ENCODE measurements around the gene FBXO2. TPM values are rescaled to one million over a fixed set of nuclear protein-coding genes. Genes with fewer than 3 reads are reported as not detected.
"Not testable (repeated sequence)": the region's sequence is repeated elsewhere in the genome, so short reads cannot be mapped to it uniquely, and the experiment has no call there.

The FBXO2 gene
- total and polyA plus RNA-seq, 3 experiments from 2014 or later, result 1.8 to 4.6 (median 2.0) TPM

DNA sequence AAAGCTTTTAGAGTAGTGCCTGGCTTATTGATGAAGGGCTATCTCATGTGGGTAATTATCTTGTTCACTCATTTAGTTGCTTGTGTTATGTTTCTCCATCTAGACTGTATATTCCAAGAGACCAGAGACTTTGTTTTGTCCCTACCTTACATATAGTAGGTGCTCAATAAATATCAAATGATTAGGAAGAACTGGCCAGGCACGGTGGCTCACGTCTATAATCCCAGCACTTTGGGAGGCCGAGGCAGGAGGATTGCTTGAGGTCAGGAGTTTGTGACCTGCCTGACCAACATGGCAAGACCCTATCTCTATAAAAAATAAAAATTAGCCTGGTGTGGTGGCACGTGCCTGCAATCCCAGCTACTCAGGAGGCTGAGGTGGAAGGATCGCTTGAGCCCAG lies 9.0 kb downstream of the FBXO2 start:
- POLR2A ChIA-PET, result interaction anchor here (0.9 kb wide), 1 partner anchor 608 kb away, joined by 3 read pairs; no protein-coding TSS in a partner anchor
- no peaks in the 10 kb centered on the region for H3K36me3 ChIP-seq (ENCODE audit: insufficient read depth, low read length)
- no peaks in the 10 kb centered on the region for H3K27me3 ChIP-seq (ENCODE audit: insufficient read depth, low read length, poor library complexity, severe bottlenecking)
- CTCF ChIA-PET, result interaction anchor here (0.8 to 5.6 kb wide), 9 partner anchors 18 to 608 kb away, joined by 3 to 52 read pairs (median 5); partner anchors contain the start of gene FBXO6
- Mint-ChIP-seq H3K27ac (peak overlapping the region in 1 of 8 donors; percentile 21), H3K4me1 (peaks cover 7 to 15% (median 11%) of the 10 kb centered on the region in 3 donors), H3K9me3 (no peaks in the 10 kb centered on the region), H3K36me3 (no peaks in the 10 kb centered on the region), H3K27me3 (peaks cover 0 to 2% of the 10 kb centered on the region in 2 donors), H3K4me3 (no peak overlapping the region)
- peaks cover 9% of the 10 kb centered on the region for H3K4me1 ChIP-seq (ENCODE audit: insufficient read depth, low read length)
- H3K9me3 ChIP-seq (ENCODE audit: low read length), result no peaks in the 10 kb centered on the region
- H3K27ac ChIP-seq (ENCODE audit: low read depth, low read length), result no peak overlapping the region
- DNase-seq, result no peak
- H3K4me3 ChIP-seq (ENCODE audit: low read length), result no peak overlapping the region

DNA sequence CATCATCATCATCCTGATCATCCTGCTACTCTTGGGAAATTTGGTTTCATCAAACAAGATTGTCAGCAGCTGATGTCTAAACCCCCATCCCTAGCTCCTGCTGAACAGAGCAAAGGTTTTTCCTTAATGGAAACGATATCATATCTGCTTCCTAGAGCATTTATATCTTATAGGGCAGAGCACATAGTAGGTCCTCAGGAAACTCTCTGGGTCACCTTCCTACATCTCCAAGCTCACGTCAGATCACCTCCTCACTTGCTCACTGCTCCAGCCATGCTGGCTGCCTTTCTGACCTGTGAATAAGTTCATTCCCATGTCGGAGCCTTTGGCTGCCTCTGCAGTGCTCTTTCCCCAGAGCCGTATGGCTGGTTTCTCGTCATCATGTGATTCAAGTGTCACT lies 10.4 kb downstream of the FBXO2 start:
- DNase-seq, result no peak
- Histone ChIP-seq H3K4me1 (ENCODE audit: insufficient read depth, low read length) (no peaks in the 10 kb centered on the region), H3K4me3 (ENCODE audit: low read length) (no peak overlapping the region), H3K27ac (ENCODE audit: low read depth, low read length) (no peak overlapping the region), H3K36me3 (ENCODE audit: insufficient read depth, low read length) (no peaks in the 10 kb centered on the region), H3K27me3 (ENCODE audit: insufficient read depth, low read length, poor library complexity, severe bottlenecking) (no peaks in the 10 kb centered on the region), H3K9me3 (ENCODE audit: low read length) (no peaks in the 10 kb centered on the region)
- H3K27ac Mint-ChIP-seq, result no peak overlapping the region
- CTCF ChIA-PET, result interaction anchor here (0.8 to 5.6 kb wide), 10 partner anchors 20 to 606 kb away, joined by 3 to 52 read pairs (median 3); partner anchors contain the start of gene FBXO6
- peaks cover 2 to 6% of the 10 kb centered on the region in 2 donors for H3K27me3 Mint-ChIP-seq
- POLR2A ChIA-PET, result no interaction called here
- no peak overlapping the region for H3K4me3 Mint-ChIP-seq
- H3K36me3 Mint-ChIP-seq, result no peaks in the 10 kb centered on the region
- peaks cover 0 to 2% (median 2%) of the 10 kb centered on the region in 3 donors for H3K4me1 Mint-ChIP-seq
- no peaks in the 10 kb centered on the region for H3K9me3 Mint-ChIP-seq

DNA sequence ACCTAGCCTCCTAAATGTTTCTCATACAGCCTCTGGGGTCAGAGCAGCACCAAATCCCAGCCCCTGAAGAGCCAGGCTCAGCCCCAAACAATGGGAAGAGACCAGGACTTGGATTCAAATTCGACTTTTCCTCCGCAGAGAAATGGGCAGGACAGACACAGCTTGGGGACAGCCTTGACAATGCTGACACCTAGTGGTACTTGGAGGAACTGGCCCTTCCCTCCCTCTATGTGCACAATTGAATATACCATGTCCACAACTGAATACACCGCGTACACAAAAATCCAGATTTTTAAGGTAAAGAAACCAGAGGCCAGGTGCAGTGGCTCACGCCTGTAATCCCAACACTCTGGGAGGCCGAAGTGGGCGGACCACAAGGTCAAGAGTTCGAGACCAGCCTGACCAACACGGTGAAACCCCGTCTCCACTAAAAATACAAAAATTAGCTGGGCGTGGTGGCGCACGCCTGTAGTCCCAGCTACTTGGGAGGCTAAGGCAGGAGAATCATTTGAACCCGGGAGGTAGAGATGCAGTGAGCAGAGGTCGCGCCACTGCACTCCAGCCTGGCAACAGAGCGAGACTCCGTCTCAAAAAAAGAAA lies 11.7 kb downstream of the FBXO2 start:
- H3K9me3 ChIP-seq (ENCODE audit: low read length); H3K4me1 Mint-ChIP-seq; POLR2A ChIA-PET; H3K27ac ChIP-seq (ENCODE audit: low read depth, low read length); H3K27me3 ChIP-seq (ENCODE audit: insufficient read depth, low read length, poor library complexity, severe bottlenecking); H3K36me3 ChIP-seq (ENCODE audit: insufficient read depth, low read length); H3K4me3 ChIP-seq (ENCODE audit: low read length); H3K36me3 Mint-ChIP-seq; H3K4me1 ChIP-seq (ENCODE audit: insufficient read depth, low read length); H3K4me3 Mint-ChIP-seq; H3K27me3 Mint-ChIP-seq; H3K9me3 Mint-ChIP-seq: not testable (repeated sequence)
- CTCF ChIA-PET, result interaction anchor here (1.1 to 5.6 kb wide), 16 partner anchors 8 to 605 kb away, joined by 3 to 52 read pairs (median 4); partner anchors contain the start of gene FBXO6
- peak; percentile 49 to 72 (median 59) for DNase-seq
- H3K27ac Mint-ChIP-seq, result peak overlapping the region in 1 of 8 donors; percentile 43

DNA sequence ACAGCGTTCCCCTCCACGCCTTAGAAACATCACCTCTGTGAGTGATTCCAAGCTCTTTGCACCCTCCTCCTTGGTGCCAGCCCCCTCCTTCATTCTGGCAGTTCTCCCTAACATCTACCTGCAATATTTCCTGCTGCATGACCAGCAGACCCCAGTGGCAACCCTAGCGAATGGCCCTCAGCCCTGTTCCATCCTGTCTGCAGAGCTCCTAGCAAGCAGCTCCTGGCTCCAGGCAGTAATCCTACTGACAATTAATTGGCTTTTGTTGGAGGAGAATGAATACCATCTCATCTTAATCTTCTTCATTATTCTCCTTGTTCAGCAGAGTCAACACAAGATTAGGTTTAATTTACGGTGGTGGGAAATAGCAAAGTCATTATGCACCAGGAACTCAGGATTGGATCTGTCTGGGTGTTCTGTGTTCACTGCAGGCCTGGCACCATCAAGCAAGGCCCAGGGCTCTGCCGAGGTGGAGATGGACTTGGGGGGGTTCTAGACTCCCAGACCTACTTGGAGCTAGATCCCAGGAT lies 12.4 kb downstream of the FBXO2 start:
- Mint-ChIP-seq H3K27ac (no peak overlapping the region), H3K4me3 (no peak overlapping the region), H3K9me3 (no peaks in the 10 kb centered on the region), H3K4me1 (peaks cover 0 to 2% (median 0%) of the 10 kb centered on the region in 3 donors), H3K27me3 (peaks cover 2 to 11% of the 10 kb centered on the region in 2 donors), H3K36me3 (no peaks in the 10 kb centered on the region)
- Histone ChIP-seq H3K36me3 (ENCODE audit: insufficient read depth, low read length) (no peaks in the 10 kb centered on the region), H3K9me3 (ENCODE audit: low read length) (no peaks in the 10 kb centered on the region), H3K27ac (ENCODE audit: low read depth, low read length) (no peak overlapping the region), H3K4me1 (ENCODE audit: insufficient read depth, low read length) (no peaks in the 10 kb centered on the region), H3K27me3 (ENCODE audit: insufficient read depth, low read length, poor library complexity, severe bottlenecking) (no peaks in the 10 kb centered on the region), H3K4me3 (ENCODE audit: low read length) (no peak overlapping the region)
- no peak for DNase-seq
- ChIA-PET POLR2A (no interaction called here), CTCF (interaction anchor here (0.9 to 5.6 kb wide), 15 partner anchors 8 to 604 kb away, joined by 3 to 52 read pairs (median 4); no protein-coding TSS in a partner anchor)

DNA sequence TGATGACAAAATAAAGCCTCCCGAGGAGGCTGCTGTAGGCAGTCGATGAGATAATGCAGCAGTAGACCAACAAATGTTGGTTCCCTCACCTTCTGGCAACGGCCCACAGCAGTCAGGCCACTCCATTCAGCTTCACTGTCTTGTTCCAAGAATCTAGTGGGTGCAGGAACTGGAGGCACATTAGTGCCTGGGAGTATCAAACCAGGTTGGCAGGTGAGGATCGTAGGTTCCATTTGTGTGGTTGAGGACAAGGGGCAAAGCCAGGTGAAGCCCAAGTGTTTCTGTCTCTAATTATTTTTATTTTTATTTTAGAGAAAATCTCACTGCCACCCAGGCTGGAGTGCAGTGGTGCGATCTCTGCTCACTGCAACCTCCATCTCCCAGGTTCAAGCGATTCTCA lies 13.3 kb downstream of the FBXO2 start:
- peaks cover 0 to 2% (median 0%) of the 10 kb centered on the region in 3 donors for H3K4me1 Mint-ChIP-seq
- CTCF ChIA-PET, result interaction anchor here (1.6 to 5.6 kb wide), 5 partner anchors 9 to 604 kb away, joined by 4 to 52 read pairs (median 10); no protein-coding TSS in a partner anchor

DNA sequence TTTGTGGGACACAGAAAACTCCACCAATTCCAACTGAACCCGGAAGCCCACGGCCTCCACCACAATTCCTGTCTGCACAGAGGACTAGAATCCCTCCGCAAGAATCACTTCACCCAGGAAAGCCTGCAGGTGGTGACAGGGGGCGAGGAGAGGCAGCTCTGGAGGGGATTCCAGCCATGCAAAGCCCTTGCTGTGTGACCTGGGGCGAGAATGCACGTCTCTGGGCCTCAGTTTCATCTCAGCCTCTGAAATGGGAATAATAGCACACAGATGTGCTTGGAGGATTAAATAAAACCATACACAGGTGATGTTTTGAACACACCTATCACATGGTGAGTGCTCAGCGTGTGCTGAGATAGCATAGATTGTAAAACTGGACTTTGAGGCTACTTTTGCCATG lies 14.1 kb downstream of the FBXO2 start:
- POLR2A ChIA-PET, result no interaction called here
- Mint-ChIP-seq H3K4me1 (peaks cover 0 to 2% (median 0%) of the 10 kb centered on the region in 3 donors), H3K4me3 (no peak overlapping the region), H3K36me3 (peaks cover 0 to 1% (median 0%) of the 10 kb centered on the region in 3 donors), H3K9me3 (no peaks in the 10 kb centered on the region), H3K27ac (no peak overlapping the region), H3K27me3 (peaks cover 5 to 23% of the 10 kb centered on the region in 2 donors)
- Histone ChIP-seq H3K4me1 (ENCODE audit: insufficient read depth, low read length) (no peaks in the 10 kb centered on the region), H3K9me3 (ENCODE audit: low read length) (no peaks in the 10 kb centered on the region), H3K27ac (ENCODE audit: low read depth, low read length) (no peak overlapping the region), H3K4me3 (ENCODE audit: low read length) (no peak overlapping the region), H3K27me3 (ENCODE audit: insufficient read depth, low read length, poor library complexity, severe bottlenecking) (no peaks in the 10 kb centered on the region), H3K36me3 (ENCODE audit: insufficient read depth, low read length) (no peaks in the 10 kb centered on the region)
- CTCF ChIA-PET, result interaction anchor here (0.8 to 1.8 kb wide), 2 partner anchors 79 to 603 kb away, joined by 3 to 4 read pairs; no protein-coding TSS in a partner anchor
- DNase-seq, result no peak

More for the DNA sequence above, 13.3 kb downstream of the FBXO2 start:
- no peaks in the 10 kb centered on the region for H3K4me1 ChIP-seq (ENCODE audit: insufficient read depth, low read length)
- H3K4me3 Mint-ChIP-seq, result no peak overlapping the region
- H3K36me3 Mint-ChIP-seq, result peaks cover 0 to 1% (median 0%) of the 10 kb centered on the region in 3 donors
- peaks cover 2 to 20% of the 10 kb centered on the region in 2 donors for H3K27me3 Mint-ChIP-seq
- no peaks in the 10 kb centered on the region for H3K9me3 ChIP-seq (ENCODE audit: low read length)
- POLR2A ChIA-PET, result no interaction called here
- no peaks in the 10 kb centered on the region for H3K27me3 ChIP-seq (ENCODE audit: insufficient read depth, low read length, poor library complexity, severe bottlenecking)
- DNase-seq, result no peak
- H3K27ac ChIP-seq (ENCODE audit: low read depth, low read length), result no peak overlapping the region
- no peaks in the 10 kb centered on the region for H3K36me3 ChIP-seq (ENCODE audit: insufficient read depth, low read length)
- no peak overlapping the region for H3K27ac Mint-ChIP-seq
- H3K9me3 Mint-ChIP-seq, result no peaks in the 10 kb centered on the region
- H3K4me3 ChIP-seq (ENCODE audit: low read length), result no peak overlapping the region

DNA sequence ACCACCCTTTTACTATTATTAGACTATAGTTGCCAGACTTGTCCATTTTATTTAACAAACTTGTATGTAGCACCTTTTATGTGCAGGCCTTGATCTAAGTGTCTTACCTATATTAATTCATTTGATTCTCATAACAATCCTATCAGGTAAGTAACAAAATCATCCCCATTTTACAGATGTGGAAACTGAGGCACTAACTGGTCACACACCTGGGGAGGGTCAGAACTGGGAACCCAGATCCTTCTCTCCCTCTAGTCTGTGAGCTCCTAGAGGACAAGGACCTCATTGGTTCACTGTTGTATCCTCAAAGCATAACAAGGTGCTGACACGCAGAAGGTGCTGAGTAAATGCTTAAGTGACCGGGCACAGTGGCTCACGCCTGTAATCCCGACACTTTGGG lies 14.9 kb downstream of the FBXO2 start:
- CTCF ChIA-PET, result interaction anchor here (0.8 to 1.1 kb wide), 2 partner anchors 601 to 602 kb away, joined by 3 to 4 read pairs; no protein-coding TSS in a partner anchor
- peaks cover 9 to 26% of the 10 kb centered on the region in 2 donors for H3K27me3 Mint-ChIP-seq
- no peaks in the 10 kb centered on the region for H3K9me3 Mint-ChIP-seq

DNA sequence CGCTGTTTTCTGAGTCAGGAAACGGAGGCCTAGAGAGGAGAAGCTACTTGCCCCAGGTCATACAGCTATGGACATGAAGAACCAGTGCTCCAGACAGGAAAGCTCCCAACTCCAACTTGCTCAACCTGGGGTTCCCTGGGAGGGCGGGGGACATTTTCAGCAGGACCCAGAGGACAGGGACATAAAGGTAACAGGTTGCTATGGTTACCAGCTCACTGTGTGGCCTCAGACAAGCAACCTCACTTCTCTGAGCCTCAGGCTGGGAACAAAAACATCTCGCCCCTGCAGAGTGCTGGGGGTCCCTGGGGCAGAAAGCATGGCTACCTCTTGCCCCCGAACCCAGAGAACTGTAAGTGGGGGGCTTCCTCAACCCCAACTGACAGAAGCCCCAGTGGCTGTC lies 16.1 kb downstream of the FBXO2 start:
- H3K36me3 Mint-ChIP-seq, result peaks cover 0 to 1% (median 0%) of the 10 kb centered on the region in 3 donors
- Histone ChIP-seq H3K27me3 (ENCODE audit: insufficient read depth, low read length, poor library complexity, severe bottlenecking) (no peaks in the 10 kb centered on the region), H3K9me3 (ENCODE audit: low read length) (no peaks in the 10 kb centered on the region), H3K4me3 (ENCODE audit: low read length) (no peak overlapping the region), H3K4me1 (ENCODE audit: insufficient read depth, low read length) (no peaks in the 10 kb centered on the region), H3K36me3 (ENCODE audit: insufficient read depth, low read length) (no peaks in the 10 kb centered on the region), H3K27ac (ENCODE audit: low read depth, low read length) (no peak overlapping the region)
- peaks cover 0 to 2% (median 0%) of the 10 kb centered on the region in 3 donors for H3K4me1 Mint-ChIP-seq
- ChIA-PET POLR2A (no interaction called here), CTCF (no interaction called here)
- H3K27ac Mint-ChIP-seq, result no peak overlapping the region
- no peaks in the 10 kb centered on the region for H3K9me3 Mint-ChIP-seq
- peaks cover 9 to 32% of the 10 kb centered on the region in 2 donors for H3K27me3 Mint-ChIP-seq
- no peak for DNase-seq
- no peak overlapping the region for H3K4me3 Mint-ChIP-seq

More for the DNA sequence above, 14.9 kb downstream of the FBXO2 start:
- Histone ChIP-seq H3K4me1 (ENCODE audit: insufficient read depth, low read length) (no peaks in the 10 kb centered on the region), H3K27ac (ENCODE audit: low read depth, low read length) (no peak overlapping the region), H3K36me3 (ENCODE audit: insufficient read depth, low read length) (no peaks in the 10 kb centered on the region), H3K9me3 (ENCODE audit: low read length) (no peaks in the 10 kb centered on the region), H3K4me3 (ENCODE audit: low read length) (no peak overlapping the region), H3K27me3 (ENCODE audit: insufficient read depth, low read length, poor library complexity, severe bottlenecking) (no peaks in the 10 kb centered on the region)
- no peak overlapping the region for H3K4me3 Mint-ChIP-seq
- POLR2A ChIA-PET, result no interaction called here
- H3K27ac Mint-ChIP-seq, result no peak overlapping the region
- H3K36me3 Mint-ChIP-seq, result peaks cover 0 to 1% (median 0%) of the 10 kb centered on the region in 3 donors
- DNase-seq, result no peak
- peaks cover 0 to 2% (median 0%) of the 10 kb centered on the region in 3 donors for H3K4me1 Mint-ChIP-seq

Measured in CD8-positive, alpha-beta memory T cell (primary cell).